Large intestine (tissue), 3 donors: Measurements from ENCODE around the gene HIVEP1. TPM values are rescaled to one million over a fixed set of nuclear protein-coding genes. Genes with fewer than 3 reads are reported as not detected.

Source experiments
- DNase-seq, 2 donors: peaks; one replicate each; pipeline versions ENCODE4 v3.0.0 to v3.0.0-alpha.2; 2013
- H3K27ac ChIP-seq: one replicate; pipeline ENCODE4 v1.5.1; 2013; ENCODE audit warnings: low read length
- H3K27me3 ChIP-seq: 2 replicates; pipeline ENCODE4 v1.6.1; 2013; ENCODE audit warnings: low read length; ENCODE audit not compliant: control insufficient read depth, insufficient read depth
- H3K36me3 ChIP-seq: 2 replicates; pipeline ENCODE4 v1.6.1; 2013; ENCODE audit warnings: low read length; ENCODE audit not compliant: control insufficient read depth, insufficient read depth
- H3K4me1 ChIP-seq: one replicate; pipeline ENCODE4 v1.6.1; 2013; ENCODE audit warnings: low read length; ENCODE audit not compliant: control insufficient read depth, insufficient read depth
- H3K4me3 ChIP-seq: one replicate; pipeline ENCODE4 v1.5.1; 2013; ENCODE audit warnings: low read length
- H3K9me3 ChIP-seq: one replicate; pipeline ENCODE4 v1.6.1; 2013; ENCODE audit warnings: mild to moderate bottlenecking, low read depth, low read length, moderate library complexity; ENCODE audit not compliant: control insufficient read depth
- WGBS: methylation state at CpG from one replicate; pipeline ENCODE4 v1.1.5; 2013; ENCODE audit warnings: low lambda C conversion rate; ENCODE audit not compliant: insufficient coverage; 5-methylcytosine and 5-hydroxymethylcytosine counted together
- polyA plus RNA-seq: library from polyadenylated mRNA; unstranded; fragments of 120-200 nt; gene quantifications from one replicate; pipeline ENCODE4 v1.2.1, GENCODE V29; 2013

The HIVEP1 gene
- polyA plus RNA-seq, 1 donor = 24.2 TPM

GRCh38 chr6:12008366-12009179 is 3.5 kb upstream of the HIVEP1 start:
- Histone ChIP-seq H3K4me1 (peaks cover 8% of the 10 kb centered on the region), H3K27ac (peak overlapping the region; percentile 94), H3K36me3 (no peaks in the 10 kb centered on the region), H3K27me3 (no peaks in the 10 kb centered on the region), H3K4me3 (peak overlapping the region; percentile 61), H3K9me3 (no peaks in the 10 kb centered on the region)
- WGBS = 0% methylated on average over 1 of the region's 60 CpGs
- DNase-seq = peak; percentile 77 to 93

- WGBS = no CpG with 5 or more reads among the region's 29 CpGs
These were observed 2.9 kb upstream of the HIVEP1 start for GRCh38 chr6:12009180-12009685.

GRCh38 chr6:12009876-12010634 is 2.1 kb upstream of the HIVEP1 start:
- 14% methylated on average over 3 of the region's 9 CpGs for WGBS
- peak in 1 of 2 donors; percentile 47 for DNase-seq
- Histone ChIP-seq H3K9me3 (no peaks in the 10 kb centered on the region), H3K27me3 (no peaks in the 10 kb centered on the region), H3K4me1 (peaks cover 11% of the 10 kb centered on the region), H3K27ac (peak overlapping the region; percentile 97), H3K36me3 (peaks cover 2% of the 10 kb centered on the region), H3K4me3 (peak overlapping the region; percentile 67)

More at GRCh38 chr6:12009180-12009685, 2.9 kb upstream of the HIVEP1 start:
- peak overlapping the region; percentile 97 for H3K27ac ChIP-seq
- no peaks in the 10 kb centered on the region for H3K9me3 ChIP-seq
- peak overlapping the region; percentile 67 for H3K4me3 ChIP-seq
- no peaks in the 10 kb centered on the region for H3K27me3 ChIP-seq
- DNase-seq = peak in 1 of 2 donors; percentile 56
- H3K36me3 ChIP-seq = no peaks in the 10 kb centered on the region
- peaks cover 11% of the 10 kb centered on the region for H3K4me1 ChIP-seq

GRCh38 chr6:12010635-12011275 is 1.4 kb upstream of the HIVEP1 start:
- Histone ChIP-seq H3K9me3 (no peaks in the 10 kb centered on the region), H3K36me3 (peaks cover 7% of the 10 kb centered on the region), H3K4me1 (peaks cover 11% of the 10 kb centered on the region), H3K27ac (peak overlapping the region; percentile 97), H3K27me3 (no peaks in the 10 kb centered on the region), H3K4me3 (peak overlapping the region; percentile 67)
- WGBS = 0% methylated on average over 1 of the region's 22 CpGs
- DNase-seq = peak in 1 of 2 donors; percentile 57

GRCh38 chr6:12011276-12012037 is 655 bp upstream of the HIVEP1 start:
- no peaks in the 10 kb centered on the region for H3K9me3 ChIP-seq
- H3K36me3 ChIP-seq = peaks cover 8% of the 10 kb centered on the region
- H3K4me3 ChIP-seq = peak overlapping the region; percentile 84
- WGBS = no CpG with 5 or more reads among the region's 99 CpGs
- peaks cover 11% of the 10 kb centered on the region for H3K4me1 ChIP-seq
- no peaks in the 10 kb centered on the region for H3K27me3 ChIP-seq
- peak overlapping the region; percentile 97 for H3K27ac ChIP-seq
- DNase-seq = peak; percentile 97 to 98

- peak overlapping the region; percentile 84 for H3K4me3 ChIP-seq
- DNase-seq = peak; percentile 77 to 87
- H3K4me1 ChIP-seq = peaks cover 7% of the 10 kb centered on the region
- H3K27me3 ChIP-seq = no peaks in the 10 kb centered on the region
- WGBS = no CpG with 5 or more reads among the region's 60 CpGs
- H3K9me3 ChIP-seq = peaks cover under 1% of the 10 kb centered on the region
- H3K36me3 ChIP-seq = peaks cover 19% of the 10 kb centered on the region
- H3K27ac ChIP-seq = peak overlapping the region; percentile 90
These were observed 620 bp downstream of the HIVEP1 start for GRCh38 chr6:12012558-12013306.

- 4% methylated on average over 5 of the region's 13 CpGs for WGBS
- Histone ChIP-seq H3K4me1 (peaks cover 7% of the 10 kb centered on the region), H3K4me3 (peak overlapping the region; percentile 84), H3K27ac (peak overlapping the region; percentile 90), H3K36me3 (peaks cover 25% of the 10 kb centered on the region), H3K9me3 (peaks cover 5% of the 10 kb centered on the region), H3K27me3 (no peaks in the 10 kb centered on the region)
- DNase-seq = no peak
These were observed 1.2 kb downstream of the HIVEP1 start for GRCh38 chr6:12013307-12013719.

- no peak for DNase-seq
- Histone ChIP-seq H3K36me3 (peaks cover 34% of the 10 kb centered on the region), H3K27ac (peak overlapping the region; percentile 90), H3K27me3 (no peaks in the 10 kb centered on the region), H3K9me3 (peaks cover 5% of the 10 kb centered on the region), H3K4me1 (peaks cover 7% of the 10 kb centered on the region), H3K4me3 (peak overlapping the region; percentile 84)
- no CpG with 5 or more reads among the region's 8 CpGs for WGBS
These were observed 2.1 kb downstream of the HIVEP1 start for GRCh38 chr6:12014027-12014872.

- Histone ChIP-seq H3K36me3 (peaks cover 37% of the 10 kb centered on the region), H3K27ac (no peak overlapping the region), H3K27me3 (no peaks in the 10 kb centered on the region), H3K4me1 (peaks cover 7% of the 10 kb centered on the region), H3K9me3 (peaks cover 5% of the 10 kb centered on the region), H3K4me3 (no peak overlapping the region)
- no CpG with 5 or more reads among the region's 3 CpGs for WGBS
- no peak for DNase-seq
These were observed 2.7 kb downstream of the HIVEP1 start for GRCh38 chr6:12014873-12015149.
